Stimulated activated CD4-positive, alpha-beta T cell treated with anti-CD3 and anti-CD28 coated beads, Interleukin-12 subunit alpha, Interleukin-12 subunit beta, amount 100 ng/mL, for 24 hours (primary cell): Measurements from ENCODE around the gene GHRH.

Source experiments
- DNase-seq, 2 experiments: peaks; one replicate each; pipeline ENCODE4 v3.0.0-alpha.2; 2020; ENCODE audit warnings: low read depth in 2 of 2

GHRH gene

GRCh38 chr20:37261714-37262113, at the start of gene GHRH:
GHRH (minus strand) TSS chr20:37261814; CDS start chr20:37256889, 4,925 bp downstream.
- no peak for DNase-seq

DNA sequence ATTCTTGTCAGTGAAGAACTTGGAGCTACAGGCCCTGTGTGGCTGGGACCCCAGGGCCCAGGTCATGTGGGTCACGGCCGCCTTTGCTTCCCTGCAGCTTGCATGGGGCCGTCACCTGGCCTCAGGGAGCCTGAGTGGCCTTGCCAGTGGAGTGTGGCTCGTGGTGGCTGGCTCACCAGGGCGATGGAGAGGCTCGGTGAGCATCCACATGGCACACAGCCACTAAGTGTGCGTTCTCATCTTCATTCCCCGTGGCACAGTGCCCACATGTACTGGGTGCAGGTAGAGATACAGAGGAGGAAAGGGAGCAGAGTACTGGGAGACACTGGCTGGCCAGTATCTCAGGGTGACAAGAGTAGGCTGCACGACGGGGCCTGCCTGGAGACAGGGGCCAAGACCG, 49.3 kb upstream of the GHRH start:
- no peak for DNase-seq

DNA sequence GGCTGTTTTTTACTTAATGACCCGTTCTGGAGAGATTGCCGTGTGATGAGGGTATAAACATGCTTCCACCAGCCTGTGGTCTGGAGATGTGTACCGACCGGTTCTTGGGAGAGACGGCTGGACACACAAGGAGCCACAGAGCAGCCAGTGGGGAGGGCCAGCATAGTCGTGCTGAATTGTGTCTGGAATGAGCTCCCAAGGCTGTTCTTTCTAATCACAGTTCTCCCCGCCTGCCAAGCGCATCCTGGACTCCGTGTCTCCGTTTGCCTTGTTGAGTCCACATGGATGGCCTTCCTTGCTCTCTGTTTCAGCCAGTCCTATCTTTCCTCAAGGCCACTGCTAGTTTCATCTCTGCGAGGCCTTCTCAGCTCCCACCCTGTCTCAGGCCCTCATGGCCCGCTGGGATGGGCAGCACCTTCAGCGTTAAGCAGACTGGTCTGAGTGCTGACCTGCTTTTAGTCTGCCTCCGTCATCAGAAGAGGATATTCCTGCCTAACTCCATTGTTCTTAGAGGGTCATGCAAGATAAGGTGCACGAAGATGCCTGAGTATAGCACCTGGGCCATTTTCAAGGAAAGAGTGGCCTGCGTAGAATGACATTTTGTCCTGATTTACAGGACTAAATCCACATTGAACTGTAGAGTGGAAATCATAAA, 48.4 kb upstream of the GHRH start:
- DNase-seq: no peak

GRCh38 chr20:37309290-37309689, 47.7 kb upstream of the GHRH start:
- DNase-seq: no peak

- DNase-seq: no peak
Measured at GRCh38 chr20:37308086-37309050, 46.8 kb upstream of the GHRH start.

GRCh38 chr20:37305839-37306238, 44.2 kb upstream of the GHRH start:
- DNase-seq: no peak

DNA sequence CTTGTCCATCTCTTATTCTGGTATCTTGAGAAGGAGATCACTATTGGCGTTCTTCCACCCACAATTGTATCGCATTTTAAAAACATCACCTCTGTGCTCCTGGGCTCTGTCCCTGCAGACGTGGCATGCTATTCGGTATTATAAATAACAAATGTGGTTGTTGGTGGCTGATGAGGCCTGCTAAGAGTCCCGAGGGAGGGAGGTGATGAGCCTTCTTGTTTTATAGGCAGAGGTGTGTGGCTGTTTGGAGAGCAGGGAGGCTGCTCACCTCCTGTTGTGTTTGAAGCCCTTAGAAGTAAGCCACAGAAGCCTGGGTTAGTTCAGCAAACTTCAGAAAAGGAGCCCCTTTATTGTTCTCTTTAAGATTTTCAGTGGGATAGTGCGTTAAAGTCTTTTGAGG, 43.5 kb upstream of the GHRH start:
- no peak for DNase-seq

DNA sequence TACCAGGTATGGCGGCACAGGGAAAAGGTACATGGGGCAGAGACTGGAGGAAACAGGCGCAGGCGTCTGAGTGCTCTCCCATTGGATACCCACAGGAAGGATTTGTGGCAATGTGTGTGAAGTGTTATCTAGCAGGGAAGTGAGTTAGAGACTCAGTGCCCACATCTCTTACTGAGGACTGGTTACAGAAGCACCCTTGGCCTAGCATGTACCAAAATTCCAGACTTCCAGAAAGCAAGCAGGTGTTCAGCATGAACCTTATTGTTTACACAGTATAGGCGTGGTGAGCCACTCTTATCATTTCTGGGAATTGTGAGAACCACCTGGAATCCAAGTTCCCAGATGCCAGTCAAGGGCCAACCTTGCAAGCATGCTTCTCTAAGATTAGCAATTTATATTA, 42.0 kb upstream of the GHRH start:
- DNase-seq: no peak

DNA sequence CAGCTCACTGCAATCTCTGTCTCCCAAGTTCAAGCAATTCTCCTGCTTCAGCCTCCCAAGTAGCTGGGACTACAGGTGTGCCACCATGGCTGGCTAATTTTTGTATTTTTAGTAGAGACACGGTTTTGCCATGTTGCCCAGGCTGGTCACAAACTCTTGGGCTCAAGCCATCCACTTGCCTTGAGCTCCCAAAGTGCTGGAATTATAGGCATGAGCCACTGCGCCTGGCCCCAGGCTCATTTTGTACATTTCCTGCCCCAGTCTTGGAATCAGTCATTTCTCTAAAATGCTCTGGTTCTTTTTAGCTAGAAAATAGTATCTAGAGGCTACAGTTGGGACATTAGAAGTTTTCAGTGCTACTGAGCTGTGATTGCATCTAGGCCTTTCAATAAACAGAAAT, 41.4 kb upstream of the GHRH start:
- DNase-seq: no peak

GRCh38 chr20:37301558-37301957, 39.9 kb upstream of the GHRH start:
- DNase-seq: no peak

GRCh38 chr20:37301120-37301519, 39.5 kb upstream of the GHRH start:
- DNase-seq: no peak

GRCh38 chr20:37299718-37300528, 38.3 kb upstream of the GHRH start:
- DNase-seq: no peak

GRCh38 chr20:37298190-37298939, 36.8 kb upstream of the GHRH start:
- no peak for DNase-seq

DNA sequence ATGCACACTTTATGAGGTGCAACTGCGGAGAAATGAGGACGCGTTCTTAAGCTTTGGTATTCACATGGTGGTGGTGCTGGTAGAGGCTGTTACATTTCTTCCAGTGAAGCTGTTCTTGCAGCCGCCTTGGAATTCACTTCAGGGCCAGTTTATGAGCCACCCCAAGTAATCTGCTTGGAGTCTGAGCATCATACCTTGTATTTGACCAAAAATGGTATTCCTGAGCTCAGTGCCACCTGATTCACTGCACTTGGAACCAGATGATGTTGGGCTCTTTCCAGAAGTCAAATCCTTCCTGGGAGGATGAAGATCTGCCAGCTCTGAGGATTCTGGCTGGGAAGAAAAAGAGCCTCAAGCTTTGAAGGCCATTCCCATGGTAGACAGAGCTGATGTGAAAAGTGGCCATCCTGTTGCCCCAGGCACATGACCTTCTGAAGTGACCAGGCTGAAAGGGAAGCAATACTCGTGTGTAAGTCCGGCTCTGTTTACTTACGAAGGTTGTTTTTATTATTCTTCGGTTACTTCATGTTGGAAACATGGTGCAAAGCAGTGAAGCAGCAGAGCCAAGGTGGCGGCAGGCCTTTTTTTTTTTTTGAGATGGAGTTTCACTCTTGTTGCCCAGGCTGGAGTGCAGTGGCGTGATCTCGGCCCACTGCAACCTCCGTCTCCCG, 35.6 kb upstream of the GHRH start:
- DNase-seq: no peak

DNA sequence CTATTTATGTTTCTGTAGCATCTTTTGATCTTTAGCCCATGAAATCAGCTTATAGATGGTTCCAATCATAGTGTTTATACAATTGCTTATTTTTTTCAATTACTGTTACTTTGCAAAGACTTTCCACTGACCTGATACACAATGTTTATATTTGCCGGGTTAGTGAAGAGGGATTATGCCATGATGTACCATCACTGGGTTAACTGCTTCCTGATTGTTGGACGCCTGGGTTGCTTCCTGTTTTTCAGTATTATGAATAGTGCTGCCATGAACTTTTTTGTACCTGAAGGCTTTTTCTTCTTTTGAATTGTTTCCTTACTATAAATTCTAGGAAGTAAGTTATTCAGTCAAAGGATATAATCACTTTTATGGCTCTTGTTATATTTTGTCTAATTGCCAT, 34.8 kb upstream of the GHRH start:
- DNase-seq: no peak

DNA sequence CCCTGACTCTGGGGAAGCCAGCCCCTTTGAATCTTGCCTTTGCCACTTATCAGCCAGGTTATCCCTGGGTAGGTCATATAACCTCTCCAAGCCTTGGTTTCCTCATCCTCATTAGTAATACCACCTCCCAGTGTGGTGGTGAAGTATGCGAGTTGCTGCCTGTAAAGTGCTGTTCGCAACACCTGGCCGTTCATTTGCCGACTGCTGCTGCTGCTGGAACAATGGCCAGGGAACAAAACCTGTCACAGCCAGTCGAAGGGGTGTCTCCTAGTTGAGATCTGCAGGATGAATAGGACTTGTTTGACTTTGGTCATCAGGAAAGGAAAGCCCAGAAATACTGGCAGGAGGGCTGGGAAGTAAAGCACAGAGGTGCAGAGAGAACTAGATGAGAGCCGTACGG, 34.0 kb upstream of the GHRH start:
- DNase-seq: no peak

DNA sequence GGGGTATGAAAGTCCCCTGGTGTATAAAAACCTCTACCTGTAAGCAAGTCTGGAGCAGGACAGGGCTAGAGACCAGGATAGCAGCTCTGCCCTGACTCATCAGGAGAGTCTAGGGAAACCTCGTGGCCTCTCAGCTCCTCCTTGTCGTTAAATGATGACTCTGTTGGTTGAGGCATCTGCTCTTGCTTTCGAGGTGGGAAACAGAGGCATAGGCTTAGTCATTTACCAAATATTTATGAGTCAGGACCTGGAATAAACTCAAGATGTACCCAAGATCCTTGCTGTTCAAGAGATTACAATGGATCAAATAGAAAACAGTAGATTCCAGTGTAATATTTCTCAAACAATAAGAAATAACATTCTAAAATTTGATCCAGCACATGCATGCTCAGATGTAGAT, 33.4 kb upstream of the GHRH start:
- no peak for DNase-seq

DNA sequence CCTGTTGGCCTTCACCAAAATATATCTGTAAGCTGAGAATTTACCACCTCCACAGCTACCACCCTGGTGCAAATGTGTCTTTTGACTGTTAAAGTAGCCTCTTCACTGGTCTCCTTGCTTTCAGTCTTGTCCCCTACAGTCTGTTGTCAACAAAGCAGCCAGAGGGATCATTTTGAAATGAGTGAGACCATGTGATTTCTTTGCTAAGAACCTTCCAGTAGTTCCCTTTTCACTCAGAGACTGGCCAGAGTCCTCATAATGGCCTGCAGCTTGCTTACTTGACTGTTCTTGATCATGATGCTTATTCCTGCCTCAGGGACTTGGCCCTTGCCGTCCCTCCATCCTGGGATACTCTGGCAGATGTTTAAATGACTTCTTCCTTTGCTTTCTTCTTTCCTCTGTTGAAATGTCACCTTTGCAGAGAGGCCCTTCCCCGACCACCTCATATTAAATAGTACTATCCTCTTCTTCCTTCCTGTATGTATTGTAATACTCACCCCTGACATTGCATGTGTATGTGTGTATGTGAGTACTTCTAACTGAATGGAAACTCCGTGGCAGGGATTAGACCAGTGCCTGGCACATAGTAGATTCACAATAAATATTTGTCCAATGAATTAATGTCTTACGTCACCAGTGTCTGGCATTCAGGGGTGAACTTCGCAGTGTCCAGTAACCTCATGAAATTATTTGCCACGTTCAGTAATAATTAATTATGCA, 32.8 kb upstream of the GHRH start:
- no peak for DNase-seq

DNA sequence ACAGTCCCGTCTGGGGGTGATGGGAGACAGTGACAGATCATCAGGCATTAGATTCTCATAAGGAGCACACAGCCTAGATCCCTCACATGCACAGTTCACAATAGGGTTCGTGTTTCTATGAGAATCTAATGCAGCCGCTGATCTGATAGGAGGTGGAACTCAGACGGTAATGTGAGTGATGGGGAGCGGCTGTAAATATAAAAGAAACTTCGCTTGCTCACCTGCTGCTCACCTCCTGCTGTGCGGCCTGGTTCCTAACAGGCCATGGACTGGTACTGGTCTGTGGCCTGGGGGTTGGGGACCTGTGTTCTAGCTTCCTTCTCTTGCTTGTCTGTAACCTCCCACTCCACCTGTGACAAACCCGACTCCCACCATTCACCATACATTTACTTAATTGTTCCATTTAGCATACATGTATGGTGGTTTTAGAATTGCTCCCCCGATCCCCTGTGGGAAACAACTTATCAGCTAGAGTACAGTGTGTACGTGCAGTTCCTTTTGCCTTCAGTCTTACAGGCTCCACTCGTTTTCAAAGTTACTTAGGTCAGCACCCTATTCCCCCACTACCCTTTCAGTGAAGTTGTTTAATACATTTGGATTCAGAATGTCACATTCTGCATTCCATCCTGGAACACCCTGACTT, 31.8 kb upstream of the GHRH start:
- no peak for DNase-seq

DNA sequence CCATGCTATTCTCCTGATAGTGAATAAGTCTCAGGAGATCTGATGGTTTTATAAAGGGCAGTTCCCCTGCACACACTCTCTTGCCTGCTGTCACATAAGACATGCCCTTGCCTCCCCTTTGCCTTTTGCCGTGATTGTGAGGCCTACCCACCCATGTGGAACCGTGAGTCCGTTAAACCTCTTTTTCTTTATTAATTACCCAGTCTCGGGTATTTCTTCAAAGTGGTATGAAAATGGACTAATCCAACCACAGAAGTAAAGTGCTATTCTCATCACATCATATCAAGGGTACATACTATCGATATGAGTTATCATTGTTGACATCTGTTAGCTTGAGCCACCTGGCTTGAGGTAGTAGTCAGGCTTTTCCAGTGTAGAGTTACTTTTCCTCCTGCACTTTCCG, 30.1 kb upstream of the GHRH start:
- DNase-seq: no peak
